Stimulated activated CD4-positive, alpha-beta T cell treated with anti-CD3 and anti-CD28 coated beads, TNF-alpha, amount 100 ng/mL, for 1 hour (primary cell): Measurements from ENCODE around the gene PSEN2.

Experiments used
- DNase-seq, 3 donors: peaks; one replicate each; pipeline ENCODE4 v3.0.0-alpha.2; 2020; ENCODE audit warnings: low read depth in 3 of 3, low spot score in 1 of 3

Gene PSEN2

GRCh38 chr1:226864311-226864710 lies 6.1 kb upstream of the PSEN2 start:
- DNase-seq, result no peak

GRCh38 chr1:226865590-226865989 lies 4.8 kb upstream of the PSEN2 start:
- no peak for DNase-seq

GRCh38 chr1:226867461-226868054 lies 2.9 kb upstream of the PSEN2 start:
- no peak for DNase-seq

- no peak for DNase-seq
Measured at GRCh38 chr1:226868726-226869125, 1.7 kb upstream of the PSEN2 start.

- DNase-seq, result no peak
Measured at GRCh38 chr1:226870026-226870400, 403 bp upstream of the PSEN2 start.

GRCh38 chr1:226871636-226872327 lies 1.4 kb downstream of the PSEN2 start:
- DNase-seq, result no peak

GRCh38 chr1:226872437-226872836 lies 2.0 kb downstream of the PSEN2 start:
- no peak for DNase-seq

- no peak for DNase-seq
Measured at GRCh38 chr1:226873771-226874578, 3.6 kb downstream of the PSEN2 start.

GRCh38 chr1:226874579-226875425 lies 4.4 kb downstream of the PSEN2 start:
- DNase-seq, result no peak

- no peak for DNase-seq
Measured at GRCh38 chr1:226875641-226876295, 5.4 kb downstream of the PSEN2 start.

- no peak for DNase-seq
Measured at GRCh38 chr1:226877669-226878068, 7.3 kb downstream of the PSEN2 start.

GRCh38 chr1:226880372-226881287 lies 10.2 kb downstream of the PSEN2 start:
- no peak for DNase-seq

GRCh38 chr1:226881515-226882185 lies 11.2 kb downstream of the PSEN2 start:
- no peak for DNase-seq

- DNase-seq, result no peak
Measured at GRCh38 chr1:226882187-226882586, 11.8 kb downstream of the PSEN2 start.

- peak in 1 of 3 donors; percentile 21 for DNase-seq
Measured at GRCh38 chr1:226882631-226883409, 12.4 kb downstream of the PSEN2 start.

GRCh38 chr1:226883630-226884029 lies 13.2 kb downstream of the PSEN2 start:
- no peak for DNase-seq

GRCh38 chr1:226884116-226884625 lies 13.8 kb downstream of the PSEN2 start:
- DNase-seq, result no peak
